Spleen (tissue), 7 donors: ENCODE data around the gene OPN3.

Experiments used
- POLR2A ChIP-seq, 3 donors: fragments of 450-650 bp; IDR thresholded peaks; one replicate each; pipeline ENCODE4 v1.5.1; 2017; ENCODE audit warnings: antibody characterized with exemption in 3 of 3, mild to moderate bottlenecking in 1 of 3
- POLR2AphosphoS5 ChIP-seq, 3 donors: sonication (generic); formaldehyde crosslinking; IDR thresholded peaks; one replicate each; pipeline ENCODE4 v1.5.1; 2017; ENCODE audit warnings: antibody characterized with exemption in 3 of 3
- TF ChIP-seq, protein P1 (sequence below), 11 experiments: fragments of 200-600 bp in 7 of 11; fragments of 450-650 bp in 4 of 11; sonication (generic) in 4 of 11; IDR thresholded peaks in 8 of 11; conservative IDR thresholded peaks in 3 of 11; 1 replicate in 7 of 11; 2 replicates in 4 of 11; pipeline versions ENCODE4 v1.4.0 to v1.8.0; 2016 to 2021; ENCODE audit warnings: antibody characterized with exemption in 11 of 11, inconsistent platforms in 4 of 11, mild to moderate bottlenecking in 1 of 11
- donor health status: DM: no; HTN: no; CAD: no; lungs with moderate emphysema.
- donor health status: DM: no; HTN: no; CAD: no.
- donor health status: DM: no; HTN: no; CAD: no.

DNA sequence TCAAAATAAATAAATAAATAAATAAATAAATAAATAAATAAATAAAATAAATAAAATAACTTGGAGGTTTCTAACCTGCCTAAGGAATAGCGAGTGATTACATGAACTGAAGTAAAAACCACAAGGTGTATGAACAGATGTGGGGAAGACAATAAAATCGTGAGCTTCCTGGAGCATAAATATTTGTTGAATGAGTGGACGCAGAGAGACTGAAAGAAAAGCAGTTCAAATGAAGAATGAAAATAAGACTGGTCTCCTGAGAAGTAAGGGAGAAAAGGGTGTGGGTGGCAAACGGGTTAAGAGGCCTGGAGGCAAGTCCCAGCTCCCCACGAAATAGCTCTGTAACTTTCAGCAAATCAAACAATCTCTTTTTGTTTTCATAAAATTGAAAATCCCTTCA, 33.6 kb downstream of the OPN3 start:
- TF ChIP-seq, protein P1, sequence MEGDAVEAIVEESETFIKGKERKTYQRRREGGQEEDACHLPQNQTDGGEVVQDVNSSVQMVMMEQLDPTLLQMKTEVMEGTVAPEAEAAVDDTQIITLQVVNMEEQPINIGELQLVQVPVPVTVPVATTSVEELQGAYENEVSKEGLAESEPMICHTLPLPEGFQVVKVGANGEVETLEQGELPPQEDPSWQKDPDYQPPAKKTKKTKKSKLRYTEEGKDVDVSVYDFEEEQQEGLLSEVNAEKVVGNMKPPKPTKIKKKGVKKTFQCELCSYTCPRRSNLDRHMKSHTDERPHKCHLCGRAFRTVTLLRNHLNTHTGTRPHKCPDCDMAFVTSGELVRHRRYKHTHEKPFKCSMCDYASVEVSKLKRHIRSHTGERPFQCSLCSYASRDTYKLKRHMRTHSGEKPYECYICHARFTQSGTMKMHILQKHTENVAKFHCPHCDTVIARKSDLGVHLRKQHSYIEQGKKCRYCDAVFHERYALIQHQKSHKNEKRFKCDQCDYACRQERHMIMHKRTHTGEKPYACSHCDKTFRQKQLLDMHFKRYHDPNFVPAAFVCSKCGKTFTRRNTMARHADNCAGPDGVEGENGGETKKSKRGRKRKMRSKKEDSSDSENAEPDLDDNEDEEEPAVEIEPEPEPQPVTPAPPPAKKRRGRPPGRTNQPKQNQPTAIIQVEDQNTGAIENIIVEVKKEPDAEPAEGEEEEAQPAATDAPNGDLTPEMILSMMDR (IDR thresholded peaks at IDR 0.05 in 8 of 11, conservative IDR thresholded peaks at IDR 0.05 in 3 of 11): no peak
- TF ChIP-seq POLR2A (IDR thresholded peaks at IDR 0.05) (no peak), POLR2AphosphoS5 (IDR thresholded peaks at IDR 0.05) (no peak)
